Activated T-cell treated with anti-CD3 and anti-CD28 coated beads for 4 hours (primary cell): ENCODE results near the gene GID8.
"Not testable (repeated sequence)": the region's sequence is repeated elsewhere in the genome, so short reads cannot be mapped to it uniquely, and the experiment has no call there.

Experiments used
- DNase-seq: peaks from one replicate; pipeline ENCODE4 v3.0.0-alpha.2; 2020

The GID8 gene

DNA sequence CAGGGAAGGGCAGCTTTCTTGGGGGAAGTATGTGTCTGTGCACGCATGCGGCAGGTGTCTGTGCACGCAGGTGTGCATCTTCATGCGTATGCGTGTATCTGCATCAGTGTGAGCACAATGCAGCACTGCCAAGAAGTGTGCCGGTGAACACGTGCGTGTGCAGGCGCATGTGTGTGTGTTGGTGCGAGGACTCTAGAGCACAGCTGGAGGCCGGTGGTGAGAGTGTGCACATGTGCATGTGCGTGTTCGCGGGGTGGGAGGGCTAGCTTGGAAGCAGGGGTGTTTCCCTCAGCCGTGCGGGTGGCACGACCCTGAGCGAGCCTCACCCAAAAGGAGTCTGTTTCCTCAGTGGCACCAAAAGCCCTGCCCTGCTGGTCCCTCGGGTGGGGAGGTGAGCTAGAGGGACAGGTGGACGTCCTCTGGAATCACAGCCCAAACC, 22.1 kb downstream of the GID8 start:
- no peak for DNase-seq

DNA sequence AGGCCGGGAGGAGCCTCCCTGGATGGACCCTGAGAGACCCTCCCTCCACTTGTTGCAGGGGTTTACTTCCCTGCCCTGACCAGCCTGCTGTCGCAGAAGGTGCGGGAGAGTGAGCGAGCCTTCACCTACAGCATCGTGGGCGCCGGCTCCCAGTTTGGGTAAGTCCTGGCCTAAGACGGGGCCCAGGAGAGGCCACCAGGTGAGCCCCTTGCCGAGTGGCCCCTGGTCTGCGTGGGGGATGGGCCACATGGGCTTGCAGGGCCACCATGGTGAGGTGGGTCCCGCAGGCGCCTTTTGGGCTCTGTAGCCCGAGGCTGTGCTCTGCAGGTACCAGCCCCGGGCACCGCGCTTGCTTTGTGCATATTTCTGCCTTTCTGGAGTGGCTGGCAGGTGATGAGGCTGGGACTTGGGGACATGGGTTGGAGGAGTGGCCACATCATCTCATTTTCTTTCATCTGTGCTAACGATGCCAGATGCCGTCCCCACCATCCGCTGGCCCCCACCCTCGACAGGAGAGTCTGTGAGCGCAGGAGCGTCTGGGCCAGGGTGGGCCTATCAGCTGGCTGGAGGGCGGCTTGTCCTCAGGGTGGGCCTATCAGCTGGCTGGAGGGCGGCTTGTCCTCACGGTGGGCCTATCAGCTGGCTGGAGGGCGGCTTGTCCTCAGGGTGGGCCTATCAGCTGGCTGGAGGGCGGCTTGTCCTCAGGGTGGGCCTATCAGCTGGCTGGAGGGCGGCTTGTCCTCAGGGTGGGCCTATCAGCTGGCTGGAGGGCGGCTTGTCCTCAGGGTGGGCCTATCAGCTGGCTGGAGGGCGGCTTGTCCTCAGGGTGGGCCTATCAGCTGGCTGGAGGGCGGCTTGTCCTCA, 22.7 kb downstream of the GID8 start:
- DNase-seq: not testable (repeated sequence)

DNA sequence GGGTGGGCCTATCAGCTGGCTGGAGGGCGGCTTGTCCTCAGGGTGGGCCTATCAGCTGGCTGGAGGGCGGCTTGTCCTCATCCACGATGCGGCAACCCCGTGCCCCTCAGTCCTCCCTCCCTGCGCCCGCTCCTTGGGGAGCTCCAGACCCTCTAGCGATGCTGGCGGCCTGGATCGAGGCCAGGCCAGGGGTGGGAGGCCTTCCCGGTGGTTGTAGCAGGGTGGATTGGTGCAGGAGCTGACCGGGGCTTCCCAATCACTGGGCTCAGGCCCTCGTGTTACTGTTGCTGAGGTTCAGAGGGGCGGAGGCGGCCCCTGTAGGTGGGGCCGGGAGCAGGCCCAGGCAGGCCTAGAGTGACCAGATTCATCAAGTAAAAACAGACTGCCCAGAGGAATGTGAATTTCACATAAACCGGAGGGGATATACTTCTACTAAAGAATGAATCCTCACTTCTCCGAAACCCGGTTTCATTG, 23.4 kb downstream of the GID8 start:
- no peak for DNase-seq

DNA sequence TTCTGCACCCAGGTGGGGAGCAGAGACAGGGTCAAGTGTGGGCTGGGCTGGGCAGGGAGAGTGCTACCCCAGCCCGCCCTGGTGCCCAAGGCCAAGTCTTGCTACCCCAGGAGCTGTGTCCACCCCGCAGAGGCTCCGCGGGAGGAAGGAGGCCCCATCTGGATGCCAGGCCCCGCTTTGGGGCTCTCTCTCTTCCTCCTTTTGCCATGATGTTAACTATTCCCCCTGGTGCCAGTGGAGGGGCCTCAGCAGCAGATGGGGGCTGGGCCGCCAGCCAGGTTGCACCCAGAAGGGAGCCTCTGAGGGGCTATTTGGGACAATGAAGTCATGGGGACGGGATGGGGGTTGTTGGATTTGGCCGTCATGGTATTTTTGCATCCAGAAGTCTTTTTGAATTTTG, 23.9 kb downstream of the GID8 start:
- DNase-seq: no peak

DNA sequence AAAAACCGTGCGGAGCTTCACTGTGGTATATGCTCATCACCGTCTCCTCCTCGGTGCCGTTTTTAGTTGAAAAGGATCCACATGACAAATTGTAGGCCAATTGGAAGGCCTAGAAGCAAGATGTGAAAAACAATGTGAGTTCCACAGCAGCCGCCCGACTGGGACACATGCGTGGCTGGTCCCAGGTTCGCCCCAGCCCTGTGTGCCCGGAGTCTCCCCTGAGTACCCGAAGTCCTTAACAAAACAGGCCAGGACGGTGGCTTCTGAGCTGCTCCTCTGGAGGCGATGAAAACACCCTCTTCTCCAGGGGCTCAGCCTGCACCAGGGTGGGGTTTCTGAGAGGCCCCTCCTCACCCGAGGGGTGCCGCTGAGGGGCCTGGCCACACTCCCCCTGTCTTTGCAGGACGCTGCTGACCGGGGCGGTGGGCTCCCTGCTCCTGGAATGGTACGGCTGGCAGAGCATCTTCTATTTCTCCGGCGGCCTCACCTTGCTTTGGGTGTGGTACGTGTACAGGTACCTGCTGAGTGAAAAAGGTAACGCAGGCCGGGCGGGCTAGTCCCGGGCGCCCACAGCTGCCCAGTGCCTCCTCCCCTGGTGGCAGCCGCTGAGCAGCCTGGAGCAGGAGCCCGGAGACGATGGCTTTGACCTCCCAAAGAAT, 24.4 kb downstream of the GID8 start:
- no peak for DNase-seq

DNA sequence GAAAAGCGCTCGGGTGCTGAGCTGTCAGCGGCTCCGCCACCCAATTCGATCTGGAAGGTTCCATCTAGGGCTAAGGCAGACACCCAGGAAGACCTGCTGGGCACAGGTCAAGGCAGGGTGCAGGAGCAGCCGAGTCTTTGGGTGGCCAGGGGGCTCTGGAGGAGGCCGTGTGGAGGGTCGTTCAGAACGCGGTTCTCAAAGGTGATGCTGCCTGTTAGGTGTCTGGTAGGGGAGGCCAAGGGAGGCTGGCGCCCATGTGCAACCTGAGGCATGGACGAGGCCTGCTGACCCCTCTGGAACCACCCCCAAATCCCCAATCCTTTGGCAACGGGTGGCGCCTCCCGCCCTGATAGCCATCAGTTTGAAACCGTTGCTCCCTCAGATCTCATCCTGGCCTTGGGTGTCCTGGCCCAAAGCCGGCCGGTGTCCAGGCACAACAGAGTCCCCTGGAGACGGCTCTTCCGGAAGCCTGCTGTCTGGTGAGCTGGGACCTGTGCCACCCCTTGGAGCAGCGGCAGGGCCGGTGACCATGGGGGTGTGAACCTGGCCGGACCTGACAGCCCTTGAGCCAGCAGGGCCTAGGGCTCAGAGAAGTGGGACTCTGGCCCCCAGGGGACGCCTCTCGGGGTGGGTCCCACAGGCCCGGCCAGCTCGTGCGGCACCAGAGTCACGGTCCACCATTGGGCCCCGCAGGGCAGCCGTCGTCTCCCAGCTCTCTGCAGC, 25.1 kb downstream of the GID8 start:
- DNase-seq: no peak

DNA sequence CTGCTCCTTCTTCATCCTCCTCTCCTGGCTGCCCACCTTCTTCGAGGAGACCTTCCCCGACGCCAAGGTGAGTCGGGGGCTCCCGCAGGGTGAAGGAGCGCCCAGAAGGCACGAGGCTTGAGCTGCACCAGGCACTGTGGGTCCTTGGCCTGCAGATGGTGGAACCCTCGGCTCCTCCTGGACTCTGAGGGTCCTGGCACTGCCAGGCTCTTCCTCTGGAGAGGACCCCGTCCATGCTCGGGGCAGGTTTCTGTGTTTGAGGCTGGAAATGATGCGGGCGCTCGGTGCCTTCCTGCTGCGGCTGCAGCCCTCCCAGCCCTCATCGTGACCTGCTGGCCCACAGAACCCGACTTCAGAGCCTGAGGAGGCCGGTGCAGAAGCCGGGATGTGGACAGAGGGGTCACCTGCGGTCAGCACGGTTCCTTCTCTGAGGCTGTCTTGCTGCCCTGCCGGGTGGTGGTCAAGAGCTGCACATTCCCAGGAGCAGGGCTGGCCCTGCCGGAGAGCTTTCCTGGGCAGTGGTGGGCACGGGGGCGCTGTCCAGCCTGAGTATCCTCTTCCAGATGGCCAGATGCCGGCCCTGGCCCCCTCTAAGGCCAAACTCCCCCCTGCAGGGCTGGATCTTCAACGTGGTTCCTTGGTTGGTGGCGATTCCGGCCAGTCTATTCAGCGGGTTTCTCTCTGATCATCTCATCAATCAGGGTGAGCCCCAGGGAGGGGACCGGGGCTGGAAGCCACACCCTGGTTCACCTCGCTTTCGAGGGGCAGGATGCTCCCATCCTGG, 25.9 kb downstream of the GID8 start:
- DNase-seq: no peak

DNA sequence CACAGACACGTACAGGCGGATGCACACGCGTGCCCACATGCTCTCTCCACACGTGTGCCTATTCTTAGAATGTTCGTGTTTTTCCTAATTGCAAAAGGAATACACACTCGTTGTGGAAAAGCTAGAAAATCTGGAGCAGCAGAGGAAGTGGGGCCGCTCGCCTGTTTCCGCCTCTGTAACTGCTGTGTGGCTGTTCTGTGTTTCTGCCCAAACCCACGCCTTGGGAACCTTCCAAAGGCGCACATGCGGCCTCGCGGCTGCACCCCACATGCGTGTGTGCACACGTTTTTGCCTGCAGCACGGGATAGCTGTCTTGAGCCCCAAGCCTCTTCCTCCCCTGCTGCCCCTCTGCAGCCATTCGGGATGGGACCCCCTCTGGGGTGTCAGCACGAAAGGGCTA, 26.8 kb downstream of the GID8 start:
- DNase-seq: no peak

DNA sequence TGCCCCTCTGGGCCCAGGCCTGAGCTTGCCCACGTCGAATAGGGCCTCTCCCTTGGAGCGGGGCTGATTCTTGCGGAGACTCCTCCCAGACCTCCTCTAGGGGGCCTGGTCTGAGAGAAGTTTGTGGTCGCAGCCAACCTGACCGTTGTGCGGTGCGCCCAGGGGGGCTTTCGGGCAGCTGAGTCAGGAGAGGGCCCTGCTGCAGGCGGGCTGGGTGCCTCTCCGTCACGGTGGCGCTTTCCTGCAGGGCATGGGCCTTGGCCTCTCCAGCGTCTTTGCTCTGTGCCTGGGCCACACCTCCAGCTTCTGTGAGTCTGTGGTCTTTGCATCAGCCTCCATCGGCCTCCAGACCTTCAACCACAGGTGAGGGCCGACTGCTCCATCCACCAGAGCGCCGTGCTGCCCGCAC, 27.4 kb downstream of the GID8 start:
- DNase-seq: no peak

DNA sequence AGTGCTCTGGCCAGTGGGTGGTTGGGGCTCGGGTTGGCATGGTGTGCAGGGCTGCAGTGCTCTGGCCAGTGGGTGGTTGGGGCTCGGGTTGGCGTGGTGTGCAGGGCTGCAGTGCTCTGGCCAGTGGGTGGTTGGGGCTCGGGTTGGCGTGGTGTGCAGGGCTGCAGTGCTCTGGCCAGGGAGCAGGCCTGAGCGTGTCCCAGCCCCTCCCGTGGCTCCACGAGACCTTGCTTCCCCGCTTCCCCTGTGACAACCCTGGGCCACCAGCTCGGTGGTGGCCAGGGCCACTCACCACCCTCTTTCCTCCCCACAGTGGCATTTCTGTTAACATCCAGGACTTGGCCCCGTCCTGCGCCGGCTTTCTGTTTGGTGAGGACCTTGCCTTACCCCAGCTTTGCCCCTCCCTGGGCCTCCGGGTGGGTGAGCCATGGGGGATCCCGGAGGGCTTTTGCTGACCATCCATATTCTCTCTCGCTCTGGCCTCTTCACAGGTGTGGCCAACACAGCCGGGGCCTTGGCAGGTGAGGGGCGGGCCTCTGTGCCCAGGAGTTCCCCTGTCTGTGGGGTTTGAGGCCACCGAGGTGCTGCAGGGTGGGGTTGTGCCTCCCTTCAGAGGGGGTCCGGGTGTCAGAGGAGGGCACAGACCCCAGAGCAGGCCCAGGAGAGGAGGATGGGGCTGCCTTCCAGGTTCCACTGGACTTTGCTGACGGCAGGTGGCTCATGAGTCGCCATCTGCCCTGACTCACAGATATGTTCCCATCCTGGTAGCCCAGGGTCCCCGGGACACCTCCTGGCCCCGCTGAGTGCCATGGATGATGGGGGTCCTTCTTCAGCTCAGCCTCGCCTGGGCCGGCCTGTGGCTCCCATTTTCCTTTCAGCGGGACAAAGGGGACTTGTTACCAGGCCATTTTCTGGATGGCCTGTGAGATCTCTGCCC, 28.5 kb downstream of the GID8 start:
- no peak for DNase-seq

DNA sequence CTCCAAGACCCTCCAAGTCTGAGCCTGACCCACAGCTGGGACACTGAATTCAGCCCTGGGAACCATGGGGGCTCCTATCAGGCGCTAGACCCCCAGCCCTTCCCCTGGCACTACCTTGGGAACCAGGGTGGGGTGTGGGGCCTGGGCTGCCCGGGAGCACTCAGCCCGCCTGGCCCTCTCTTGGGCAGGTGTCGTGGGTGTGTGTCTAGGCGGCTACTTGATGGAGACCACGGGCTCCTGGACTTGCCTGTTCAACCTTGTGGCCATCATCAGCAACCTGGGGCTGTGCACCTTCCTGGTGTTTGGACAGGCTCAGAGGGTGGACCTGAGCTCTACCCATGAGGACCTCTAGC, 29.2 kb downstream of the GID8 start:
- DNase-seq: no peak

DNA sequence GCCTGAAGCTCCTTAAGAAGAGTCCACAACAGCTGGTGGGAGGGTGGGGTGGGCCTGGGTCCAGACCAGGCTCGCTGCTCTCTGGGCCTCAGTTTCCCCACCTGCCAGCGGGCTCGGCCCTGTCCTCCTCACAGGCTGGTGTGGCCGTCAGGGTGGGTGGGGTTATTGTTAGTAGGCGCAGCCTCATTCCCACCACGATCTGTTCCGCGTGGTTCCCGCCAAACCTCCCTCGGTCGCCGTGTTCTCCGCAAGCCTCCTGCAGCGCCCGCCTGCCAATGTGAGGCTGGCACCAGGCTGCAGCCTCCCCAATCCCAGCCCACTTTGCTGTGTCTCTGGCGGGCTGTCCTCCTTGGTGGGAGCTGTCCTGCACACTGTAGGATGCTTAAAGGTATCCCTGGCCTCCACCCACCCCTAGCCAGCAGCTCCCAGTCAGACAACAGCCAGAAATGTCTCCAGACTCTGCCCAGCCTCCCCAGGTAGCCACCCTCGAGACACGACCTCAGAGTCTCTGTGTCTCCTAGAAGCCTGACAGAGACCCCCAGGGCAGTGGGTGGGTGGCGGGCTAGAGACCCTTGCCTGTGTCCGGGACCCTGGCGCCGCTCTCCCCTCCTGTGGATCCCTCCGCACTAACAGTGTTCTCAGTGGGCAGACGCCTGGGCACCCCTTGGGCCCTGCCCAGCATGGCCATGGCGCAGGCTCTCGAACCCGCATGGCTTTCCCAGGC, 29.8 kb downstream of the GID8 start:
- no peak for DNase-seq

DNA sequence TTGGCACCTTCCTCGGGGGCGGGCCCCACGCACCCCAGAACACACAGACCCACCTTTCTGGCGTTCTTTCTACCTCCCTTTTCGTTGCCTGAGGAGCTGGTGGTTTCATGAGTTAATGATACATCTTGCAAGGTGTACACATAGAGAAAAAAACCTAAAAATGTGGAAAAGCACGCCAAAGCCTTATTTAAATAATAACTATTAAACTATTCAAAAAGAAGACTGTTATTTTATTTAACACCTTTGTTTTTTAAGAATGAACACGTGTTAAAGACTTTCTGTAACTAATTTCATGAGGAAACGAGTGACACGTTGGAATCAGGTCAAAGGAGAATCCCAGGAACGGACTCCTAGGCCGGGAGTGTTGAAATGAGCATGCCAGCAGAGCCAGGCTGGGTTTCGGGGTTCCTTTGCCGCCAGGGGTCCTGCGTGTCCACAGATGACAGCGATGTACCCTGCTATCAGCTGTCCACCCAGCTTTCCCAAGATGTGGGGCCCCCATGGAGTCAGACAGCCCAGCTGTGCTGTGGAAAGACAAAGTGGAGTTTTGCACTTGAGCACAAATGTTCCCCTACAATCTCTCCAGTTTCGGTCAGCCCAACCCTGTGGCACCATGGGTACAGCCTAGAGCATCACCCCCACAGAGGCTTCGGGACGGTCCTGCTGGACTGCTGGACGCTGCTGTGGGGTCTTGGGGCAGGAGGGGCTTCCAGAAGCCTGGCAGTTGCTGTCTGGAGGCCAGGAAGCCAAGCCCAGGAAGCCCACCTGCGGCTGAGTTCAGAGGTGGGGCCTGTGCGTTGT, 30.6 kb downstream of the GID8 start:
- DNase-seq: no peak

DNA sequence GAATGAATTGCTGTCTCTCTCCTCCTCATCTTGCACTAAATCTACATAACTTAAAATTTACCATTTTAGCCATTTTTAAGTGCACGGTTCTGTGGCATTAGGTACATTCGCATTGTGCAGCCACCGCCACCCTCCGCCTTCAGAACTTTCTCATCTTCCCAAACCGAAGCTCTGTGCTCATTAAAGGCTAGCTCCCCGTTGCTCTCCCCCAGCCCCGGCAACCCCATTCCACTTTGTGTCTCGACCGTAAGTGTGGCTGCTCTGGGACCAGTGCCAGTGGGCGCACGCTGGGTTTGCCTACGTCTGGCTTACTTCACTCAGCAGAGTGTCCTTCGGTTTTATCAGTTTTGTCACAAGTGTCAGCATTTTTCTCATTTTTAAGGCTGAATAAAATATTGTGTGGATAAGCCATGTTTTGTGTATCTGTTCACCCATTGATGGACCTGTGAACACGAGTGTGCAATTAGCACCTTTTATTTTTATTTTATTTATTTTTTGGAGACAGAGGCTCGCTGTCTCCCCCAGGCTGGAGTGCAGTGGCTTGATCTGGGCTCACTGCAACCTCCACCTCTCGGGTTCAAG, 31.3 kb downstream of the GID8 start:
- no peak for DNase-seq

DNA sequence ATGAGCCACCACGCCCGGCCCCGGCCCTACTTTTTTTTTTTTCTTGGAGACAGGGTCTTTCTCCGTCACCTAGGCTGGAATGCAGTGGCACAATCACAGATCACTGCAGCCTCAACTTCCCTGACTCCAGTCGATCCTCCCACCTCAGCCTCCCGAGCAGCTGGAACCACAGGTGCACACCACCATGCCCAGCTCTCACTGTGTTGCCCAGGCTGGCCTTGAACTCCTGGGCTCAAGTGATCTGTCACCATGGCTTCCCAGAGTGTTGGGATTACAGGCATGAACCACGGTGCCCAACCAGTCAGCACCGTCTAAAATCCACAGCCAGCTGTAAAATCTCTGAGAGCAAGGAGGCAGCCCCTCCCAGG, 32.0 kb downstream of the GID8 start:
- DNase-seq: no peak

DNA sequence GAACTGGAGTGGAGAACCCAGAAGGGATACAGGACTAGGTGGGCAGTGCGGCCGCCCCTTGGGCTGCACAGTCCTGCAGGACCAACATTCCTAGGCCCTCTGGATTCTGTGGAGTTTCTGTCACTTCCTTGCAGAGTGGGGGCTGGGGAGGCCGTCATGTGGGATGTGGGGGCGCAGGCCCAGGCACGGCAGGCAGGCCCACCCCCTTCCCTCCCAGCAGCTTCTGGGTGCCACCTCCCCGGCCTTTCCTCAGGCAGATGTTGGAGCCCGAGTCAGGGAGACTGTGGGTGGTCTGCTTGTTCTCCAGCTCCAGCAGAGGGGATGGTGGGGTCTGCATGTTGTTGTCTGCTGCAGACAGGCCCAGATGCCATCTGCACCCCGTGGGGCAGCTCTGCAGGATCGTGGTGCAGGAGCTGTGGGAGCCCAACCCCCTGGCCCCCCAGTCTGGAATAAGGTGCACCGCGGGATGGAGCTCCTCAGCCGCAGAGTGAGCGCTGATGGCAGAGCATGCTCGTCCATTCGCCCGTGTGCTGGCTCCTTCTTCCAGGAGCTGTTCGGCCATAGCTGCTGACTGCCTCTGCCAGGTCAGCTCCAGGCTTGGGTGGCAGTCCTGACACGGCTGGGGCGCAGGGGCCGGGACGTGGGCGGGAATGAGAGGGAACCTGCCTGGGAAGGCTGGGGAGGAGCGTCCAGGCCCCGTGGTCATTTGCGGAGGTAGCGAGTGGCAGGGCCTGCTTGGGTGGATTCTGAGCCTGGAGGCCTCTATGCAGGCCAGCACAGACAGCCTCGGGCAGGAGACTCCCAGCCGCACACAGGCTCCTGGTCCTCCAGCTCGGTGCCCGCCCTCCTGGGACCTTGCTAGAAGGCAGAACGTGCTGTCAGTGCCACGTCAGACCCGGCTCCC, 32.6 kb downstream of the GID8 start:
- no peak for DNase-seq

DNA sequence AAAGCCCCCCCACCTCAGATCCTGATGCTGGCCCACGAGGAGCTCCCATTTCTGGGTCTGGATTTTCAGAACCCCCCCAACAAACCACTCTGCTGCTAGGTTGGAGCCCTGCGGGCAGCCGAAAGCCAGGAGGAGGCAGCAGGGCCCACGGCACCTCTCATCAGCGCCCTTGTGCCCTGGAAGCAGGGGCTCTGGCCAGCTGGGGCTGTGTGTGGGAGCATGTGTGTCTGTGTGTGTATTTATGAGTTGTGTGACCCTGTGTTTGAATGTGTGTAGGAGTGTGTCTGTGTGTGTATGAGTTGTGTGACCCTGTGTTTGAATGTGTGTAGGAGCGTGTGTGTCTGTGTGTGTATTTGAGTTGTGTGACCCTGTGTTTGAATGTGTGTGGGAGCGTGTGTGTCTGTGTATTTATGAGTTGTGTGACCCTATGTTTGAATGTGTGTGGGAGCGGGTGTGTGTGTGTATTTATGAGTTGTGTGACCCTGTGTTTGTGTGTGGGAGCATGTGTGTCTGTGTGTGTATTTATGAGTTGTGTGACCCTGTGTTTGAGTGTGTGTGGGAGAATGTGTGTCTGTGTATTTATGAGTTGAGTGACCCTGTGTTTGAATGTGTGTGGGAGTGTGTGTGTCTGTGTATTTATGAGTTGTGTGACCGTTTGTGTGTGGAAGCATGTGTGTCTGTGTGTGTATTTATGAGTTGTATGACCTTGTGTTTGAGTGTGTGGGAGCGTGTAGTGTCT, 33.4 kb downstream of the GID8 start:
- no peak for DNase-seq
